ENCODE measurements around the gene ZNF764.
"Not testable (repeated sequence)": the region's sequence is repeated elsewhere in the genome, so short reads cannot be mapped to it uniquely, and the experiment has no call there.

The ZNF764 gene

DNA sequence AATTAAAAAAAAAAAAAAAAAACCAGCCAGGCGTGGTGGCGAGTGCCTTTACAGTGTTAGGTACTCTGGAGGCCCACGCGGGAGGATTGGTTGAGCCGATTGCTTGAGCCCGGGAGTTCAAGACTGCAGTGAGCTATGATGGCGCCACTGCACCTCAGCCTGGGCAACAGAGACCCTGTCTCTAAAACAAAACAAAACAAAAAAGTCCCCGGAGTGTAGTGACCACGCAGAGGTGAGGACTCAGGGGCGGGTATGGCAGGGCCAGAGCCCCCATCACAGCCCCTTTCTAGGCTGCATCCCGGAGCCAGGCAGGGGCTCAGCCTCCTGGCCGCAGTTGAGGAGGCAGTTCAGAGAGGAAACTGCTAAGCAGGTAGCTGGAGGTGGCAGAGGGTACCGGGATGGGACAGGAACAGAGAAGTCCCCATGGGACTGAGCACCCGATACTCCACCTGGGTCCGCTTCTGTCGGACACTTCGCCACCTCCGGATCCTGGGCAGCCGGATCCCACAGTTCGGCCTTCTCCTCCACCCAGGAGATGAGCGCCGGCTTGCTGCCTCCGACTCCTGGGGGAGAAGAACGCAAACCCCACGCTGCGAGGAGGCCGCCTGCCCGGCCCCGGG is 24.3 kb downstream of the ZNF764 start:
- no peak for DNase-seq (ENCODE audit: low read depth, low spot score)
- peak overlapping the region; percentile 67 for H3K4me3 ChIP-seq (ENCODE audit: low read length)

DNA sequence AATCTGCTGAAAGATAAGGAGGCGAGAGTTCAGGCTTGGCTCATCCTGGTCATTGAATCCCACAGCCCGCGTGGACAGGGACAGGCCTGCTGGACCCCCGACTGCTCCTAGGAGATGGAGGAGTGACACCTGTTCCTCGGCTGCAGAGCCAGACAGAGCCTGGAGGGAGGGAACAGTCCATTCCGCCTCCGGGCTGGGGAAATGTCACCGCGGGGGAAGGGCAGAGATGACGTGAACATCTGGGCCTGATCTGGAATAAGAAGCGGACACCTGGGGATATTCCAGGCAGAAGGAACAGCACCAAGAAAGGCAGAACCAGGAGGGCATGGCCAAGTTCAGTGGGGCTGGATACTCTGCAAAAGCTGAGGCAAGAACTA is 25.0 kb downstream of the ZNF764 start:
- no peak for DNase-seq (ENCODE audit: low read depth, low spot score)
- H3K4me3 ChIP-seq (ENCODE audit: low read length), result peak overlapping the region; percentile 67

DNA sequence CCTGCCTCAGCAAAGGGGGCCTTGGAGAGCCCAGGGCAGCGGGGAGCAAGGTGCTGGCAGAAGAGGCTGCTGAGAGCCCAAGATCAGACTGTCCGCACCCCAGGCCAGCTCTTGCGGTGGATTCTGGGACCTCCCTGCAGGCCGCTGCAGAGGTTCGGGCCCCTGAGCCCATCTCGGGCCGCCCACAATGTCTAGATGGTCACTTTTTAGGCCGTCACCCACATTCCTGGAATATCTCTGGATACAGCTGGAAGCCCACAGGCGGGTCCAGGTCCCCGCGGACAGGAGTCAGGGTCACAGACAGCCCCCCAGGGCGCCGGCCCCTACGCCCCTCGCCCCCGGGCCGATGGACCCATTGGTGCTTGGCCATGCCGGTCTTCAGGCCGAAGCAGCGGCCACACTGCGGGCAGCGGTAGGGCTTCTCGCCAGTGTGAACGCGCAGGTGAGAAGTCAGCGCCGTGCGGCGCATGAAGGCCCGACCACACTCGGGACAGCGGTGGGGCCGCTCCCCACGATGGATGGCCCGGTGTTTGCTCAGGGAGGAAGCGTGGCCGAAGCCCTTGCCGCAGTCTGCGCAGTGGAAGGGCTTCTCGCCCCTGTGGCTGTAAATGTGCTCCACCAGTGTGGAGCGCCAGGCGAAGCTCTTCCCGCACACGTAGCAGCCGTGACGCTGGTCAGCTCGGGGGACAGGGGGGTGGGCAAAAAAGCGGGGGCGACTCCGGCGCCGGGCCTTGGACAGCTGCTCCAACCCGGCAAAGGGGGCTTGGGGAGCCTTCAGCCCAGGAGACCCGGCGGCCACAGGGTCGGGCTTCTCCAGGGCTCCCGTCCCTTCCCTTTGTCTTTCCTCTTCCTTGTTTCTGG is 25.7 kb downstream of the ZNF764 start:
- DNase-seq (ENCODE audit: low read depth, low spot score), result no peak
- H3K4me3 ChIP-seq (ENCODE audit: low read length), result no peak overlapping the region

DNA sequence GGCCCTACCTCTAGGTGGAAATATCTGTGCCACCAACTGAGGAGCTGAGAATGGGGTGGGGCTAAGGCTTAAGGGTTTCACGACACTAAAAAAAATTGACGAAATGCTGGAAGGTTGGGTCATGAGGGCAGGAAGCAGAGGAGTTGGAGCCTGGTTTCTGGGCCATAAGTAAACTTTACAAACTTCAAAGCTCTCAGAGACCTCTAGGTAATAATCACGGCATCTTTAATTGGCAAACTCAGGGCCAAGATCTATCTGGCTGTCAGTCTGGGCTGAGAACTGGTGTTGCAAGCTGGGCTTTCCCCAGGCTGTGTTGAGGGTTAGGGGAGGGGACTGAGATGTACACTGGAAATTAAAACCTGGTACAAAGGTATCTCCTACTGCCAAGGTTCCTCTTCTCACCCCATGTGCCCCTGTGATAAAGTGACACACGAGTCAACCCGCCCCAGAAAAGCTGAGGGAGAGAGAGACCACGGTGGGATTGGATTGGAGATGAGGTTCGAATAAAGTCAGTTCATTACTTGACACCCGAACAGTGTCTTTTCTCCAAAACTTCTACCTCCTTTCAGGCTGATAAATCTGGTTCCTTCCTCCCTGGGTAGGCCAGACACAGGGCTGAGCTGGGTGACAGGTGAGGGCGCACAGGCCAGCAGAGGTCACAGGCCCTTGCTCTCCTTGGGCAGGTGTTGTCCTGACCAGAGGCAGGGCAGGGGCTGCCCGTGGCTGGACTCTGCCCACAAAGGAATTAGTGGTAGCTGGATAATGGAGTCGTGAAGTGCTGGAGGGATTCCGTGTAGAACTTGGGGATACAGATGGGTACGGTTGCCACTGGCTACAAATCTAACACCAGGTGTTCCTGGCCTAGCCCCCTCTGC is 27.8 kb downstream of the ZNF764 start:
- H3K4me3 ChIP-seq (ENCODE audit: low read length), result no peak overlapping the region
- peak; percentile 54 for DNase-seq (ENCODE audit: low read depth, low spot score)

DNA sequence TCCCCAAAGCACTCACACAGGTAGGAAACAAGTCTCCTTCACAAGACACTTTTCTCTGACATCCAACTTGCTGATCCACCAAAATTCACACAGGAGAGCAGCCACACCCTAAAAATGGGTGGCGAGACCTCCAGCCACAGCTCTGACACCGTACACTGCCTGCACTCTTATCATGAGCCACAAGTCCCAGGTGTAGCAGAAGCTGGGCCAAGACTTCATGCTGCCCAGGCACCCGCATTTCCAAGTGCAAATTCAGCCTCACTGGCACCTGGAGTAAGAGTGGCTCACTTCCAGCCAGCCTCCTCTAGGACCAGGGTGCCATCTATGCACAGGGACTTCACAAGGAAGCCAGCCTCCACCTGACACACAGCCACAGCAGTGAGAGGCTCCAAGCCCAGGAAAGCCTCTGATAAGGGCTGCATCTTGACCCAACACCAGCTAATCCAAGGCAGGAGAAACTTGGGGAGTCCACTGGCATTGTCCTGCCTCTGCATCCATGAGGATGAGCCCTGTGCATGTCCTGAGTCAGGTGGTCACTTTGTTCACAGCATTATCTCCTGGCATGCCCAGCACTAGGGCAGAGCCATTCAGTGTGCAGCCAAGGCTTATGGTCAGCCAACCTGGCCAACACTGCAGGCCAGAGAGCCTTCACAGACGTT is 29.2 kb downstream of the ZNF764 start:
- H3K4me3 ChIP-seq (ENCODE audit: low read length), result no peak overlapping the region
- DNase-seq (ENCODE audit: low read depth, low spot score), result no peak

DNA sequence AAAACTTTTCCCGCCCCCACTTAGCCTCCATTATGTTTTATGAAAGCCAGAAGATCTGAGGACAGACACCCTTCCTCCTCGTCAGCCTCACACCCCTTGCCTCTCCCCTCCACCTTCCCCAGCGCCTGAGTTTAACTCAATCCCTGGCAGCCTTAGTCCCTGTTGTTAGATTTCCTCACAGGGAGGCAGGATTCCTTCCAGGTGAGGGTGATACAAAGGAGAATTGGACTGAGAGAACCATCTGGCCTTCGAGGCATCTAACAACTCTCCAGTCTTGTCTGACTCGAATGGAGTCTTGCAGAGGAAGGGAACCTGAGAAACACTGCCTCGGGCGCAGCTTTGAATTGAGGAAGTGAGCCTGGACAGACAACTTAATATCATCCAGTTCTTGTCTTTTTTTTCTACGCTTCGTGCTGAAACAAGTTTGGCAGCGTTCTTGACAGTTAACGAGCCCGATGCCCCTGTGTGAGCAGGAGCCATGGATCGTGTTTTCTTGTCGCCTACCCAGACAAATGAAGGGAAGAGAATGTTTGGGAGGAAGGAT is 30.5 kb downstream of the ZNF764 start:
- DNase-seq (ENCODE audit: low read depth, low spot score), result peak; percentile 25
- peak overlapping the region; percentile 69 for H3K4me3 ChIP-seq (ENCODE audit: low read length)

DNA sequence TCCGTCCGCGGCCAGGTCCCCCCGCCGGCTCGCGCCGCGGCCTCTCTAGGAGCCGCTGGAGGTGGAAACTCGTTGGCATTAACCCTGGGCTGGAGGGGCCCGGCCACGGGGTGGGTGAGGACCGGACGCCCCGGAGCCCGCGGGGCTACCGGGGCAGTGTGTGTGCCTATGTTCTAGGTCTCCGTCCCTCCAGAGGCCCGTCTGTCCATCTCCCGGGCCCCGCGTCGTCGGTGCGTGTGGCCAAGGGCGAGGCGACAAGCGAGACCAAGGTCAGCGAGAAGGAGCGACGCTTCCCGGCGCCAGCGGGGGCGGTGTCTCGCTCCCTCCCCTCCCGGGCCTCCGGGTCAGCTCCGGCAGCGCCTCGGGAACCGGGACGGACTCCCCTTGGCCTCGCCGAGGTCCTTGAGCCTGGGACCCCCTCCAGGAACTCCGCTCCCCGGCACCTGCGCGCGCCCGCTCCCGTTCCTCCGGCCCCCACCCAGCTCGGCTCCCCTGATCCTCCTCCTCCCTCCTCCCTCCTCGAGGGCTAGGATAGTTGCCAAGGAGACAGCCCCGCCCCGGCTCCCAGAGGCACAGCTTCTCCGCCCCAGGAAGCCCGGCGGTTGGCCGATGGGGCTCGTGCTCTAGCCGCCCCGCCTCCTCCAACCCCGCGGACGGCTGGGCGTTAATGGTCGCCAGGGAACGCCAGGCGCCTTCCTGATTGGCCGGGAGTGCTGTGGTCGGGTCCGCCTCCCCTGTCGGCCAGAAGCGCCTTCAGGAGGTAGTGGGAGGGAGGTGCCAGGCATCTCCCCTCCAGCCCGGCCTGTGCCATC is 31.1 kb downstream of the ZNF764 start:
- H3K4me3 ChIP-seq (ENCODE audit: low read length), result peak overlapping the region; percentile 69

DNA sequence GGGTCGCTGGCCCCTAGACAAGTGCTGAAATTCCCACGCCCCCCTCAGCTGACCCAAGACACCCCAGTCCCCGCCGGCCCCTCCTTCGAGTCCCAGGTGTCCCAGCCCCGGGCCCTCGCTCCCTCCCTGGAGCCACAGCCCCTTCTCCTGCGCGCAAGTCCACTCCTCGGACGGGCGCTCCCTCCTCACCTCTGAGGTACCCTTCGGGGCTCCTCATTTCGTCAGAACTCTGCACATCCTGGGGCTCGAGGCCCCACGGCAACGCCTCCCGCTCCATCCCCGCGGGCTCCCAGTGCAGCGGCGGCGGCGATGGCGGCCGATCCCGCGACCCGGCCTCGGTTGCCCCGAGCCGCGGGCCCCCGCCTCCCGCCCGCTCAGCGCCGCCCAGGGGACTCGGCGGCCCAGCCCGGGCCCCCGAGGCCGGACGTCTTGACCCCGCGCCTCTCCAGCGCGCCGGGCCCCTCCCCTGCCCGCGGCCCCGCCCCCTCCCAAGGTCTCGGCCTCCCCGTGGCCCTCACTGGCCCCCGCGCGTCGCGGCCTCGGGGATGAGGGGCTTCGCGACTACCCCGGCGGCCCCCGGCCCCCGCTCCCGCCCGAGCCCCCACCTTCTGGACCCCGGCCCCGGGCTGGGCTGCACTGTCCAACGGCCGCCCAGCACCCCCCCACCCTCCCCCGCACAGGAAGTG is 31.9 kb downstream of the ZNF764 start, which contains the start of gene ZNF768:
Gene ZNF768 (minus strand): TSS at position 430 of the 686 bp plus-strand sequence. CDS start 153 bp downstream, at position 277.
- no peak for DNase-seq (ENCODE audit: low read depth, low spot score)
- peak within 1 kb of the TSS; percentile 69 for H3K4me3 ChIP-seq (ENCODE audit: low read length)

More for the DNA sequence above, 31.1 kb downstream of the ZNF764 start:
- DNase-seq (ENCODE audit: low read depth, low spot score), result peak; percentile 93

DNA sequence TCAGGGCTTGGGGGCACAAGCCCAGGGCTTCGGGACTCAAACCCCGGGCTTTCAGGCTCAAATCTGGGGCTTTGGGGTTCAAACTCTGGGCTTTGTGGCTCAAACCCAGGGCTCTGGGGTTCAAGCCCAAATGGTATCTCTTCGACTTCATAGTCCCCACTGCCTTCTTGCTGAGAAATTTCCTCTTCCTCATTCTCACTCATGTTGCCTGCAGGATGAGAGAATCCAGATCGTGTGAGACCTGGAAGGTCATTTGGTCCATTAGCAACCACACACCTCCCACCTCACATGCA is 32.4 kb downstream of the ZNF764 start:
- no peak for DNase-seq (ENCODE audit: low read depth, low spot score)

DNA sequence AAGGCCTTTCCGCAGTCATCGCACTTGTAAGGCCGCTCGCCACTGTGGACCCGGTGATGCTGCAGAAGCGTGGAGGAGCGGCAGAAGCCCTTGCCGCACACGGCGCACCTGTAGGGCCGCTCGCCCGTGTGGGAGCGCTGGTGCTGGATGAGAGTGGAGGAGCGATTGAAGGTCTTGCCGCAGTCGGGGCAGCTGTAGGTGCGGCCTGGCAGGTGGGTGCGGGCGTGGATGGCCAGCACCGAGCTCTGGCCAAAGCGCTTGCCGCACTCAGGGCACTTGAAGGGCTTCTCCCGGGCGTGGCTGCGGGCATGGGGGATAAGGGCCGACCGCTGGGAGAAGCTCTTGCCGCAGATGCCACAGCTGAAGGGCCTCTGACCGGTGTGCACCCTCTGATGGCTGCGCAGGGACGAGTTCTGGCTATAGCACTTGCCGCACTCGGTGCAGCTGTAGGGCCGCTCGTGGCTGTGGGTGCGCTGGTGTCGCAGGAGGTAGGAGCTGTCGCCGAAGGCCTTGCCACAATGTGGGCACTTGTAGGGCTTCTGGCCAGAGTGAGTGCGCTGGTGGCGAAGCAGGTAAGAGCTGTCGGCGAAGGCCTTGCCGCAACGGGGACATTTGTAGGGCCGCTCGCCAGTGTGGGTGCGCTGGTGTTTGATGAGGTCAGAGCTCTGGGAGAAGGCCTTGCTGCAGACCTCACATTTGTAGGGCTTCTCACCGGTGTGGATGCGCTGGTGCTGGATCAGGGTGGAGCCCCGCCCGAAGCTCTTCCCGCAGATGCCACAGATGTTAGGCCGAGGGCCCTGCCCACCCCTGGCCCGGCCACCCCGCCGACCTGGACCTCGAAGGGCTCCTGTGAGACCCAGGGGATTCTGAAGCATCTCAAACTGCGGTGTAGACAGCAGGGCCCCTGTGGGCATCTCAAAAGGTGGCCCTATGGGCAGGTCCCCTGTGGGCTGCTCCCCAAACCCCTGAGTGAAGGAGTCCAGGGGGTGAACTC is 33.3 kb downstream of the ZNF764 start:
- DNase-seq (ENCODE audit: low read depth, low spot score), result no peak
- no peak overlapping the region for H3K4me3 ChIP-seq (ENCODE audit: low read length)

More for the DNA sequence above, 32.4 kb downstream of the ZNF764 start:
- H3K4me3 ChIP-seq (ENCODE audit: low read length), result peak overlapping the region; percentile 35; the same call in 1 of the 2 replicates

DNA sequence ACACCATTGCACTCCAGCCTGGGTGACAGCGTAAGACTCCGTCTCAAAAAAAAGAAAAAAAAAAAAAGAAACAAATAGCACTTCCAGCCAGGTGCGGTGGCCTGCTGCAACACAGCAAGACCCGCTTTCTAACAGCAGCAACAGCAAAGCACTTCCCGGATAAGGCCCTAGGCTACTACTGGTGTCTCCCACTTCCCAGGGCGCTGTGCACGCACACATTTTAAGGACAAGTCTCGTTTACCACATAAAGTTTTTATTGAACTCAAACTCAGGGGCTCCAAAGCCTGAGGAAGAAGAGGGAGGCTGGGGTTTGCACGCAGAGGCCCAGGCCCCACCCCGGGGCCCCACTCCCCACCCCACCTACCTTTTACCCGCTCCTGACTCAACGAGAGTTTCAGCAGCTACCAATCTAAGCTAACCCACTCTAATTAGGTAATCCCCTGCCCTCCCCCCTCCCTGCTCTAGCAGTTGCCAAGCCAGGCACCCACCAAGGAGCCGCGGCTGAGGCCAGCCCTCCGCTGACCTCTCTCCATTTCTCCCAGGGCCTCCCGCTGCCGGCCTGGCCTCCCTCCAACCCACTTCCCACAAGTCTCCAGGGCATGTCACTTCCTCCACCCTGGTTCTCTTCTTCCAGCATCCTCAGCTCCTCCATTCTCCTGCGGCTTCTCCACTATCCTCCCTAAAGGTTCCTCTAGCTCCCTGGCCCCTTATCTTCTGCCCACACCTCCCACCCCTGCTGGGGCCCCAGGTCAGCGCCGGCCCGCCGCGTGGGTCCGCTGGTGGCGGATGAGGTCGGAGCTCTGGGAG is 34.2 kb downstream of the ZNF764 start:
- no peak overlapping the region for H3K4me3 ChIP-seq (ENCODE audit: low read length)
- no peak for DNase-seq (ENCODE audit: low read depth, low spot score)

DNA sequence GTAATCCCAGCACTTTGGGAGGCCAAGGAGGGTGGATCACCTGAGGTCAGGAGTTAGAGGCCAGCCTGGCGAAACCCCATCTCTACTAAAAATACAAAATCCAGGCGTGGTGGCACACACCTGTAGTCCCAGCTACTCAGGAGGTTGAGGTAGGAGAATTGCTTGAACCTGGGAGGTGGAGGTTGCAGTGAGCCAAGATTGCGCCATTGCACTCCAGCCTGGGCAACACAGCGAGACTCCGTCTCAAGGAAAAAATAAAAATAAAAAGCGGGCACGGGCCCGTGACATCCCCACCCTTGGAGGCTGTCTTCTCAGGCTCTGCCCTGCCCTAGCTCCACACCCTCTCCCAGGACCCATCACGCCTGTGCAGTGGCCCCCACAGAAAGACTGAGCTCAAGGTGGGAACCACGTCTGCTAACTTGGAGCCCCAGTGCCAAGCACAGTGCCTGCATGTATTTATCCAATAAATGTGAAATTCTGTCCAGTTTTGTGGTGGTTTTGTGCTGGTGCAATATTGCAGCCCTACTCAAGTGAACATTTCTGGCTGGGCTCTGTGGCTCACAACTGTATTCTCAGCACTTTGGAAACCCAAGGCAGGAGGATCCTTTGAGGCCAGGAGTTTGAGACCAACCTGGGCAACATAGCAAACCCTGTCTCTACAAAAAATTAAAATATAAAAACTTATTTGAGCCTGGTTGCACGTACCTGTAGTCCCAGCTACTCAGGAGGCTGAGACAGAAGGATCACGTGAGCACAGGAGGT is 35.3 kb downstream of the ZNF764 start:
- not testable (repeated sequence) for DNase-seq (ENCODE audit: low read depth, low spot score); H3K4me3 ChIP-seq (ENCODE audit: low read length)

DNA sequence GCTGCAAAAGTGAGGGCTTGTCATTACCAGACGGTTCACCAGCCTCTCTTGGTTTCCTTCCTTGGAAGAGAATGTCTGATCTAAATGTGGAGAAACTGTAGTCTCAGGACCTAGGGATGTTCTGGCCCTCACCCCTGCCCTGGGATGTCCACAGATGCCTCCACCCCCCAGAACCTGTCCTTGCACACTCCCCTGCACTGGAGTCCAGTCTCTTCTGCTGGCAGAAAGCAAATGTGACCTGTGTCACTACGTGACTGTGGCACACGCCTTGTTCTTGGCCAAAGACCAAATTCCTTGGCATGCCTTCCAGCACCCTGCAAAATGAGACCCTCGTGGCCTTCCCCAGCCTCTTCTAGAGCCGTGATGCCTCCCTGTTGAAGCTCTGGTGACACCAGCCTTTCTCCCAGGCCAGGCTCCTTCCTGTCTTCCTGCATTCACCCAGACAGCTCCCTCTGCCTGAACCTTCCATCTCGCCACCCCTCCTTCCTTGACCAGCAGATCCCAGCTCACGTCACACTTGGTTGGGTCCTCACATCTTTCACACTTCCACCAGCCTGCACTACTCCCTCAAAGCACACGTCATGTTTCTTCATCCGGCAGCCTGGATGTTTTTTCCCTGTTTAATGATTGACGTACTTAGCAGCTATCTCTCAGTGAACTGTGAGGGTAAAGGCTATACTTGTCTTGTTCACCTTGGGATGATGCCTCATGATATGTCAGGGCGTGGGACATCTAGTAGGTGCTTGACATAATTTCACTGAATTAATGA is 36.1 kb downstream of the ZNF764 start:
- no peak for DNase-seq (ENCODE audit: low read depth, low spot score)
- H3K4me3 ChIP-seq (ENCODE audit: low read length), result no peak overlapping the region

DNA sequence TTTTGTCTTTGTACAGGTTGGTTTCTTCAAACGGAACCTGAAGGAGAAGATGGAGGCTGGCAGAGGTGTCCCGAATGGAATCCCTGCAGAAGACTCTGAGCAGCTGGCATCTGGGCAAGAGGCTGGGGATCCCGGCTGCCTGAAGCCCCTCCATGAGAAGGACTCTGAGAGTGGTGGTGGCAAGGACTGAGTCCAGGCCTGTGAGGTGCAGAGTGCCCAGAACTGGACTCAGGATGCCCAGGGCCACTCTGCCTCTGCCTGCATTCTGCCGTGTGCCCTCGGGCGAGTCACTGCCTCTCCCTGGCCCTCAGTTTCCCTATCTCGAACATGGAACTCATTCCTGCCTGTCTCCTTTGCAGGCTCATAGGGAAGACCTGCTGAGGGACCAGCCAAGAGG is 36.7 kb downstream of the ZNF764 start:
- no peak overlapping the region for H3K4me3 ChIP-seq (ENCODE audit: low read length)

More for the DNA sequence above, 36.7 kb downstream of the ZNF764 start:
- DNase-seq (ENCODE audit: low read depth, low spot score), result no peak
